Osteoblast (primary cell): ENCODE measurements around the gene ADGRG2. TPM values are rescaled to one million over a fixed set of nuclear protein-coding genes. Genes with fewer than 3 reads are reported as not detected.
A peak's percentile ranks its signal among the peaks of the same experiment; 100 is the strongest.

Source experiments
- DNase-seq: peaks from one replicate; pipeline ENCODE4 v3.0.0; 2011; ENCODE audit warnings: low spot score, mixed read lengths; ENCODE audit not compliant: insufficient read length; ENCODE audit errors: missing footprints
- H2AFZ ChIP-seq: 2 replicates; pipeline ENCODE4 v1.6.0; 2011; ENCODE audit warnings: mild to moderate bottlenecking, low read length
- H3K27ac ChIP-seq: 2 replicates; pipeline ENCODE4 v1.5.1; 2011; ENCODE audit warnings: mild to moderate bottlenecking, low read depth, low read length, moderate library complexity
- H3K27me3 ChIP-seq: 2 replicates; pipeline ENCODE4 v1.6.0; 2012; ENCODE audit warnings: mild to moderate bottlenecking, control low read depth, inconsistent platforms, low read length, moderate library complexity; ENCODE audit not compliant: insufficient read depth
- H3K36me3 ChIP-seq: 2 replicates; pipeline ENCODE4 v1.5.1; 2011; ENCODE audit warnings: mild to moderate bottlenecking, low read length, control low read depth, moderate library complexity; ENCODE audit not compliant: insufficient read depth
- H3K4me1 ChIP-seq: 2 replicates; pipeline ENCODE4 v1.5.1; 2011; ENCODE audit warnings: mild to moderate bottlenecking, low read length, control low read depth, moderate library complexity; ENCODE audit not compliant: insufficient read depth
- H3K4me2 ChIP-seq: 2 replicates; pipeline ENCODE4 v1.6.0; 2011; ENCODE audit warnings: mild to moderate bottlenecking, low read length; ENCODE audit not compliant: insufficient read depth
- H3K4me3 ChIP-seq: fragments of 200-600 bp; sonication (generic); 3 replicates; pipeline ENCODE4 v1.5.1; 2012; ENCODE audit warnings: mild to moderate bottlenecking, low read length, inconsistent platforms; ENCODE audit not compliant: insufficient read depth
- H3K79me2 ChIP-seq: 2 replicates; pipeline ENCODE4 v1.6.0; 2012; ENCODE audit warnings: mild to moderate bottlenecking, low read length, control low read depth, inconsistent platforms; ENCODE audit not compliant: insufficient read depth
- H3K9me3 ChIP-seq: 2 replicates; pipeline ENCODE4 v1.5.1; 2011; ENCODE audit warnings: low read depth, low read length, control low read depth
- H4K20me1 ChIP-seq: 2 replicates; pipeline ENCODE4 v1.6.0; 2012; ENCODE audit warnings: mild to moderate bottlenecking, low read length, control low read depth; ENCODE audit not compliant: insufficient read depth
- total RNA-seq: library from RNA; depleted of rRNA; stranded (reverse); fragments of >200 nt; gene quantifications from 2 replicates; pipeline ENCODE4 v1.2.3, GENCODE V29; 2012
- TF ChIP-seq, protein P1 (sequence below): IDR thresholded peaks from 2 replicates; pipeline ENCODE4 v1.5.1; 2011; ENCODE audit warnings: mild to moderate bottlenecking, low read depth, low read length, moderate library complexity; ENCODE audit errors: extremely low read depth

Gene ADGRG2
- total RNA-seq, 1 donor: under 0.01 TPM

DNA sequence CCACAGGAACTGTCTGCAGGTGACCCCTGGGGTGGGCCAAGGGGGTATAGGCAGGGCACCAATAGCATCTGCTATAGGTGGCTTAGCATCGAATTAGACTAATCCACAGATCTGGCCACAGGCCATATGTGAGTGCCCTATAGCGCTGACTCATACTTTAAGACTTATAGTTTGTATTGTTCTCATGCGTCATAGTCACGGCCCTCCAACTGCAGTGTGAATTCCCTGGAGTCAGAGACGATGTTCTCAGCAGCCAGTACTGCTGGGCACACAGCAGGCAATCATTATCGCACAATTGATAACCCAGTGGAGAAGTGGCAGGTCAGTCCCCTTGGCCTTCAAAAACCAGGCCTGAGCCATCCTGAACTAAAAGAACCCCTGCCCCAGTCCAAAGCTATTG is 58.1 kb downstream of the ADGRG2 start:
- H3K4me3 ChIP-seq: no peak overlapping the region
- no peak overlapping the region for H2AFZ ChIP-seq
- no peaks in the 10 kb centered on the region for H4K20me1 ChIP-seq
- no peaks in the 10 kb centered on the region for H3K9me3 ChIP-seq
- peak; percentile 68 for DNase-seq
- H3K36me3 ChIP-seq: no peaks in the 10 kb centered on the region
- H3K27ac ChIP-seq: no peak overlapping the region
- H3K27me3 ChIP-seq: no peaks in the 10 kb centered on the region
- TF ChIP-seq, protein P1, sequence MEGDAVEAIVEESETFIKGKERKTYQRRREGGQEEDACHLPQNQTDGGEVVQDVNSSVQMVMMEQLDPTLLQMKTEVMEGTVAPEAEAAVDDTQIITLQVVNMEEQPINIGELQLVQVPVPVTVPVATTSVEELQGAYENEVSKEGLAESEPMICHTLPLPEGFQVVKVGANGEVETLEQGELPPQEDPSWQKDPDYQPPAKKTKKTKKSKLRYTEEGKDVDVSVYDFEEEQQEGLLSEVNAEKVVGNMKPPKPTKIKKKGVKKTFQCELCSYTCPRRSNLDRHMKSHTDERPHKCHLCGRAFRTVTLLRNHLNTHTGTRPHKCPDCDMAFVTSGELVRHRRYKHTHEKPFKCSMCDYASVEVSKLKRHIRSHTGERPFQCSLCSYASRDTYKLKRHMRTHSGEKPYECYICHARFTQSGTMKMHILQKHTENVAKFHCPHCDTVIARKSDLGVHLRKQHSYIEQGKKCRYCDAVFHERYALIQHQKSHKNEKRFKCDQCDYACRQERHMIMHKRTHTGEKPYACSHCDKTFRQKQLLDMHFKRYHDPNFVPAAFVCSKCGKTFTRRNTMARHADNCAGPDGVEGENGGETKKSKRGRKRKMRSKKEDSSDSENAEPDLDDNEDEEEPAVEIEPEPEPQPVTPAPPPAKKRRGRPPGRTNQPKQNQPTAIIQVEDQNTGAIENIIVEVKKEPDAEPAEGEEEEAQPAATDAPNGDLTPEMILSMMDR: no peak
- H3K79me2 ChIP-seq: no peaks in the 10 kb centered on the region
- H3K4me2 ChIP-seq: no peak overlapping the region
- H3K4me1 ChIP-seq: no peaks in the 10 kb centered on the region

DNA sequence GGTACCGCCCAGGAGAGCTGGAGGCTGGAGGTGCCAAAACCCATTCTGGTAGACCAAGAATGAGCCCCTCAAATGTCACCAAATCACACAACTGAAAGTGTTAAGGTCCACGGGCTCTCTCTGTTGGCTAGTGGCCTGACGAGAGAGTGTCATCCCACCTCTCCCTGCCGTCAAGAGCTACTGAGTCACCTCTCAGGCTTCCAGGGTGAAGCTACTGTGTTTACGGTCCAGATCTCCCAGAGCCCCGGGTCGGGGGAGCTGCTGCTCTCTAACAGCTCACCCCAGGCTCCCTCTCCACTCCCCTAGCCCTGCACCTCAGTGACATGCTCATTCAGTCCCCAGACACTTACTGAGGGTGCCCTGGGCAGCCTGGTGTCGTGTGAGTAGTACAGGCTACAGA is 59.2 kb downstream of the ADGRG2 start:
- TF ChIP-seq, protein P1: no peak
- Histone ChIP-seq H3K36me3 (no peaks in the 10 kb centered on the region), H3K4me2 (no peak overlapping the region)

DNA sequence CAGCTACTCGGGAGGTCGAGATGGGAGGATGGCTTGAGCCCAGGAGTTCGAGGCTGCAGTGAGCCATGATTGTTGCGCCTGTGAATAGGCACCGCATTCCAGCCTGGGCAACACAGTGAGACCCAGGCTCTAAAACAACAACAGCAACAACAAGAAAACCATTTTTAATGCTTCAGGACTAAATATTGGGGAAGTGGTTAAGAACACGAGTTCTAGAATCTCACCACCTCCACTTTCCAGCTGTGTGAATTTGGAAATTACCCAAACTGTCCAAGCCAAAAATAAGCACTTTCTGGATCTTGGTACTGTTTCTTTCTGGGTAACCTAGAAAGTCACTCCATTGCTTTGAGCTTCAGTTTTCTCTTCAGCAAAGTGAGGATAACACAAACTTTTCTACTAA is 63.2 kb downstream of the ADGRG2 start:
- no peaks in the 10 kb centered on the region for H3K9me3 ChIP-seq
- TF ChIP-seq, protein P1: no peak
- H3K4me3 ChIP-seq: no peak overlapping the region
- H4K20me1 ChIP-seq: no peaks in the 10 kb centered on the region
- H3K27ac ChIP-seq: no peak overlapping the region
- H3K27me3 ChIP-seq: no peaks in the 10 kb centered on the region
- no peak overlapping the region for H2AFZ ChIP-seq
- no peaks in the 10 kb centered on the region for H3K36me3 ChIP-seq
- H3K4me2 ChIP-seq: no peak overlapping the region
- DNase-seq: no peak
- H3K79me2 ChIP-seq: no peaks in the 10 kb centered on the region
- H3K4me1 ChIP-seq: no peaks in the 10 kb centered on the region

More for the DNA sequence above, 59.2 kb downstream of the ADGRG2 start:
- Histone ChIP-seq H3K27ac (no peak overlapping the region), H3K9me3 (no peaks in the 10 kb centered on the region), H3K4me3 (no peak overlapping the region), H3K79me2 (no peaks in the 10 kb centered on the region), H4K20me1 (no peaks in the 10 kb centered on the region), H3K27me3 (no peaks in the 10 kb centered on the region), H3K4me1 (no peaks in the 10 kb centered on the region), H2AFZ (no peak overlapping the region)
- peak; percentile 76 for DNase-seq

DNA sequence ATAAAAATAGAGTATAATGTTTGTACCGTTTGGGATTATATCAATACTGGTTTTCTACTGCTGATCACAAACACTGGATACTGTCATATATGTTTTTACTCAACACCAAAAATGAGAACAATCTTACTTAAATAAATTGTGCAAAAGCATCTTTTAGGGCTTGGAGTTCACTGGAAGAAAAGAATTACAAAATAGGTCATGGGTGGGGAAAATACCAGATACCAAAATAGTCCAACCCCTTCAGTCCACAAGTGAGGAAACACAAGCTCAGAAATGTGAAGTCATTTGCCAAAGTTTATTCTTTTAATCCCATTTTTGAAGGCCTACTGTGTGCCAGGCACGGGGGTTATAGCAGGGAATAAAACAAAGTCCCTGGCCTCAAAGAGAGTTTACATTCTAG is 64.4 kb downstream of the ADGRG2 start:
- no peaks in the 10 kb centered on the region for H3K4me1 ChIP-seq
- H3K27ac ChIP-seq: no peak overlapping the region
- H3K4me3 ChIP-seq: no peak overlapping the region
- DNase-seq: no peak
- no peaks in the 10 kb centered on the region for H3K9me3 ChIP-seq
- no peaks in the 10 kb centered on the region for H3K27me3 ChIP-seq
- H3K4me2 ChIP-seq: no peak overlapping the region
- H3K79me2 ChIP-seq: no peaks in the 10 kb centered on the region
- H4K20me1 ChIP-seq: no peaks in the 10 kb centered on the region
- no peaks in the 10 kb centered on the region for H3K36me3 ChIP-seq
- TF ChIP-seq, protein P1: no peak
- H2AFZ ChIP-seq: no peak overlapping the region
